ENCODE measurements around the gene GSK3B. TPM values are rescaled to one million over a fixed set of nuclear protein-coding genes. Genes with fewer than 3 reads are reported as not detected.

The GSK3B gene
- total and polyA plus RNA-seq, 8 donors: 6.2 to 59.1 (median 15.6) TPM

- peak in 1 of 2 donors; percentile 32 for DNase-seq
- no peak for TF ChIP-seq POLR2A (IDR thresholded peaks at IDR 0.05)
- TF ChIP-seq EP300 (IDR thresholded peaks at IDR 0.05): no peak
- TF ChIP-seq CTCF (IDR thresholded peaks at IDR 0.05): no peak
- TF ChIP-seq POLR2AphosphoS5 (IDR thresholded peaks at IDR 0.05): no peak
- Histone ChIP-seq H3K9me3 (no peaks in the 10 kb centered on the region), H3K4me3 (peak overlapping the region; percentile 47 to 60 (median 52)), H3K4me1 (peaks cover 5 to 14% (median 10%) of the 10 kb centered on the region in 4 donors), H3K27me3 (peaks cover 0 to 9% (median 0%) of the 10 kb centered on the region in 3 donors), H3K27ac (no peak overlapping the region), H3K36me3 (no peaks in the 10 kb centered on the region)
- intact Hi-C loops (cut with DNase I; ENCODE audit: low total_unique reads): no loop called here
- 34 to 54% (median 47%) methylated on average over 18 to 31 of the region's 31 CpGs for WGBS, 5 donors
These were observed 284.8 kb downstream of the GSK3B start for GRCh38 chr3:119809249-119810017.

GRCh38 chr3:119808843-119809242, 285.4 kb downstream of the GSK3B start:
- intact Hi-C loops (cut with DNase I; ENCODE audit: low total_unique reads): no loop called here
- peaks cover 0 to 9% (median 0%) of the 10 kb centered on the region in 3 donors for H3K27me3 ChIP-seq
- WGBS, 5 donors: 77 to 99% (median 92%) methylated on average over 3 to 6 of the region's 6 CpGs
- TF ChIP-seq EP300 (IDR thresholded peaks at IDR 0.05) (no peak), POLR2AphosphoS5 (IDR thresholded peaks at IDR 0.05) (no peak), CTCF (IDR thresholded peaks at IDR 0.05) (no peak), POLR2A (IDR thresholded peaks at IDR 0.05) (no peak)
- no peaks in the 10 kb centered on the region for H3K36me3 ChIP-seq
- no peak for DNase-seq
- H3K27ac ChIP-seq: no peak overlapping the region
- H3K9me3 ChIP-seq: no peaks in the 10 kb centered on the region
- H3K4me1 ChIP-seq: peaks cover 5 to 14% (median 10%) of the 10 kb centered on the region in 4 donors
- no peak overlapping the region for H3K4me3 ChIP-seq

GRCh38 chr3:119808244-119808643, 286.0 kb downstream of the GSK3B start:
- Histone ChIP-seq H3K27me3 (peaks cover 0 to 9% (median 0%) of the 10 kb centered on the region in 3 donors), H3K36me3 (no peaks in the 10 kb centered on the region), H3K4me1 (peaks cover 5 to 14% (median 10%) of the 10 kb centered on the region in 4 donors), H3K9me3 (no peaks in the 10 kb centered on the region), H3K4me3 (no peak overlapping the region), H3K27ac (no peak overlapping the region)
- 93 to 100% (median 97%) methylated on average over 2 to 4 of the region's 4 CpGs for WGBS, 5 donors
- TF ChIP-seq EP300 (IDR thresholded peaks at IDR 0.05) (no peak), POLR2A (IDR thresholded peaks at IDR 0.05) (no peak), POLR2AphosphoS5 (IDR thresholded peaks at IDR 0.05) (no peak), CTCF (IDR thresholded peaks at IDR 0.05) (no peak)
- intact Hi-C loops (cut with DNase I; ENCODE audit: low total_unique reads): no loop called here
- DNase-seq: no peak

GRCh38 chr3:119800844-119801243, 293.4 kb downstream of the GSK3B start:
- no peak overlapping the region for H3K27ac ChIP-seq
- no peak for DNase-seq
- H3K4me3 ChIP-seq: no peak overlapping the region
- 54 to 70% (median 69%) methylated on average over 4 of the region's 4 CpGs for WGBS, 5 donors
- TF ChIP-seq CTCF (IDR thresholded peaks at IDR 0.05) (no peak), POLR2A (IDR thresholded peaks at IDR 0.05) (no peak), EP300 (IDR thresholded peaks at IDR 0.05) (no peak), POLR2AphosphoS5 (IDR thresholded peaks at IDR 0.05) (no peak)
- H3K27me3 ChIP-seq: peaks cover 0 to 10% (median 0%) of the 10 kb centered on the region in 3 donors
- H3K36me3 ChIP-seq: no peaks in the 10 kb centered on the region
- H3K9me3 ChIP-seq: no peaks in the 10 kb centered on the region
- intact Hi-C loops (cut with DNase I; ENCODE audit: low total_unique reads): no loop called here
- no peaks in the 10 kb centered on the region for H3K4me1 ChIP-seq

Measured in stomach (tissue), 9 donors.